Islet precursor cell (in vitro differentiated cells): Measurements from ENCODE around the gene MET.

Experiments
- DNase-seq: peaks from one replicate; pipeline ENCODE4 v3.0.0-alpha.2; 2018

Gene MET

DNA sequence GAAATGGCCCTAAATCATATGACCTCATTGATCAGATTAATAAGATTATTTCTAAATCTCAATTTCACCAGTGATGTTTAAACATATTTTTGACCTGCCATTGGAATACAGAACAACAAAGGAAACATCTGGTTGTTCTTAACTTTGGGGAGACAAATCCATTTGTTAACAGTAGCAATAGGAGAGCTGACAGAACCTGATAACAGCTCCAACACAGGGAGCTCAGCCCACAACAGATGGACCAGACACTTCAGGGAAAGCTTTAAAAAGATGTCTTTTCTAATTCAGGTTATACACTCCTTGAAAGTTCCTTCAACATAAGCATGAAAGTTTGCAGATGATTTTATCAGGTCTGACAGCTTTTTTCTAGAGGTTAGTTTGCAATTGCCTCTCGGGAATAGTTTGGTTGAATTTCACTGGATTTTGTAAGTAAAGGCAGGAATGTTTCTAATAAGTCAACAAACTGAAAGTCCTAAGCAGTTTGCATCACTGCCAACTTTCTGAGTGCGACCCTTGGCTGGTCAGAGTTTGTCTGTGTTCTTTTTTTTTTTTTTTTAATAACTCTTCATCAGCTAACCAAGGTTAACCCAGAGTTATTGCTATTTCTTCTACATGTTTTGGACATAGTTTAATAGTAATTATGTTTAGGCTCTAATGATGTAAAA is 6.5 kb upstream of the MET start:
- no peak for DNase-seq

DNA sequence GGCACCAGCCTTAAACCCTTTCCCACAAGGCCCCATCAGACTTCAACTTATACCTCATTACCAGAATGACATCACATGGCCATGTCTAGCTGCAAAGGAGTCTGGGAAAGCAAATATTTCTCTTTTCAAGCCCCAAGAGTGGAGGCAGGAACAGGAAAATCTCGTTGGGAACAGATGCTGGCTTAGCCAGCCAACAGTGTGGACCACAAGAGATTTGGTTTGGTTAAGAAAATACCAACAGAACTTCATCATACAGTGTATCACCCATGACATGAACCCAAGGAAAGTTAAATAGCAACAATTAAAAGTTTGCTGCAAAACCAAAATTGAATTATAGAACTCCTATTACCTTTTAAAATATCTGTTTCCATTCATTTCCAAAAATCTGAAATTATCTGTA is 2.2 kb upstream of the MET start:
- DNase-seq, result no peak

GRCh38 chr7:116670409-116671015 is 1.5 kb upstream of the MET start:
- DNase-seq, result no peak

- DNase-seq, result no peak
Measured at GRCh38 chr7:116671111-116671510, 885 bp upstream of the MET start.

GRCh38 chr7:116672596-116673456 is 830 bp downstream of the MET start:
- DNase-seq, result peak; percentile 59

DNA sequence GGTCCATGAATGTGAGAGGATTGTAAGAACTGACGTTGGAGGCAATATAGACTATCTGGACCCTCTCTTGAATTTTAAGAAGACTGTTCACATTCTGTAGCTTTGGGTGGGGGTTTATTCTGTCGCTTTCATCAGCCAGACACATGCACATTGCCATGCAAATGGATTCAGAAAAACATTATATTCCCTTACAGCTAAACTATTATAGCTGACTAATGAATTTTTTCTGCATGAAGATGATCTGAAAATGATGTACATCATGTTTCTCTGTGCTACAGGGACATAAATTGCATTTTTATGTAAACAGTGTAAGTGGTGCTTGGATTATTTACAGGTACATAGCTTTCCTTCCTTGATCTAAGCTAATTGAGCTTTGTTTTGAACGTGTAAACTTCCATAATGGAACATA is 1.5 kb downstream of the MET start:
- no peak for DNase-seq

GRCh38 chr7:116674508-116675173 is 2.6 kb downstream of the MET start:
- DNase-seq, result no peak

DNA sequence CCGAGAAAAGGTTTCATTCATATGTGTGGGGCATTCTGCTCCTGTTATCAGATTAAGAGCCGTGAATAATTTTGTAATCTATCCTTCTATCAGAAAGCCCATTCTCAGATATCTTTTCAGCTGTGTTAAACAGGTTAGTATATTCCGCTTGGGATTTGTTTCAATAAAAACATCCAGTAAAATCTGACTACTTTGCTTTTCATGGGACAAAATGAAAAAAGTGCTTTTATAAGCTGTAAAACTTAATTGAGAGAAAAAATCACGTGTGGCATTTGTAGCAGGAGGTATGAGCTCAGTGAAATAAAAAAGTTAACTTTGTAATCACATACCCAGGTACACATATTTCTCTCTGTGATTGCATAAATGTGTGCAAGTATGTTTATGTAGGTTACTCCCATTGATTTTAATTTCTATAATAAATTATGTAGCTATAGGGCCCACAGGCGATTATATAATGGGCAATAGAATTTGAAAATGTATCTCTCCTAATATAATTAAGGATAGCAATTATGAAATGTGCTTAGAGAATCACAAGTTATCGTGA is 3.9 kb downstream of the MET start:
- DNase-seq, result no peak

DNA sequence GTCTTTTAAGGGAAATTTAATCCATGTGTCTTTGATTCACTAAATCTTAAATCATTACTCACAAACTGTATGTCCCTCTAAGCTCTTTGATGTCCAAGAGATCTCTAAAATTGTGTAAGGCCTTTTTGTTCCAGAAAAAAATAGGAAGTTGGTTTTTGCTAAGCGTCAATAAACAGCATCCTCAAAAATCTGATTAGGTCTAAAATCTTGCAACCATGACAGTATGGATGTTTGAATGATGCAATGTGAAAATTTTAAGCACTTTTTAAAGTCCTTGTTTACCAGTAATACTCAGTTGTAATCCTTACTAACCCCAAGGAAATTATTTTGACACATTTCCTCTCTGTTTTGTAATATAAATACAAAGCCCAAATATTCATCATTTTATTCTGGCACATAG is 6.8 kb downstream of the MET start:
- DNase-seq, result no peak

DNA sequence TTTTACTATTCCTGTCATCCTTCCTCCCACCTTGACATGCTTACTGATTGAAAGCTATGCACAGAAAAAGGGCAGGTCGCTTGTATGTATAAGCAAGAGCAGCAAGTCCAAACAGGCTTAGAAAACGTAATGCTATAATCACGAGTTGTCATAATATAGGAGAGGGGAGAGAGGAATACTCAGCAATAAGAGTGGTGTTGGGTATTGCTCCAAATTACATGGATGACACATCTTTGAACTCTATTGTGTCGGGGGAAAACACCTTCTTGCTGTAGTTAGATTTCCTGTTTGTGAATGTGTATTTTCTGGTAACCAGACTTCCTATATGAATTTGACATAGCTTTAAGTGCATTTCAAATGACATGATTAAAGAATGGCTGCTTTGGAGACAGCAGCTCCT is 7.5 kb downstream of the MET start:
- DNase-seq, result no peak

DNA sequence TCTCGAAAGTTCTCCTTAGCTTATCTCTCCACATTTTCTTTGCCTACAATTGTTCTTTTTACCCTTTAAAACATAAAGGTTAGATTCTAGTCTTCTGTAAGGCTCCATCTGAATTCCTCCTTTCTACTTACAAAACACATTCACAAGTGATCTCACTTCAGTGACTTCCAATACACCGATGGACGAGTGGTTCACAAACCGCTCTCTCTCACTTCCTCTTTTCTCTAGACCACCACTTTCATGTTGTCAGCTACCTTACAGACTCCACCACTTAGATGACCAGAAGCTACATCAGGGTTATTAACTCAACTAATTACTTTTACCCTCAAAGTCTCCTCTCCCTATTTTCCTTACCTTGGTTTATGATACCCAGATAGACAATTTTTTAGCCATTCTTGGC is 11.8 kb downstream of the MET start:
- DNase-seq, result no peak

- no peak for DNase-seq
Measured at GRCh38 chr7:116686033-116686432, 14.0 kb downstream of the MET start.

GRCh38 chr7:116686812-116687419 is 14.9 kb downstream of the MET start:
- no peak for DNase-seq

DNA sequence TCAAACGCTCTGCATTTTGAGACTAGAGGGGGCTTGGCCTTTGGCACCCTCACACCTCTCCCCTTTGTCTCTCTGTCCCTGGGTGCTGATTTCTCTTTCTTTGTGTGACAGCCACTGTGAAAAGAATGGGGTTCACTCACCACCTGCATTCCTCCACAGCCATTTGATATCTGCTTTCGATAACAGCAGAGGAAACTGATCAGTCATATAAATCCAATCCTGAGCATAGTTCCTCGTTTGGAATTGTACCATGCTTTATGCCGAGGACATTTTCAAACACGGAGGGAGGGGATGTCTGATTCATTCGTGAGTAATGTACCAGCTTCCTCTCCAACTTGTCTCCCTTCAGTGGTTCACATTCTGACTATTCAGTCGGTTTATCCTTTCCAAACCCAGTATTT is 15.8 kb downstream of the MET start:
- DNase-seq, result no peak

- no peak for DNase-seq
Measured at GRCh38 chr7:116689790-116690259, 17.8 kb downstream of the MET start.

DNA sequence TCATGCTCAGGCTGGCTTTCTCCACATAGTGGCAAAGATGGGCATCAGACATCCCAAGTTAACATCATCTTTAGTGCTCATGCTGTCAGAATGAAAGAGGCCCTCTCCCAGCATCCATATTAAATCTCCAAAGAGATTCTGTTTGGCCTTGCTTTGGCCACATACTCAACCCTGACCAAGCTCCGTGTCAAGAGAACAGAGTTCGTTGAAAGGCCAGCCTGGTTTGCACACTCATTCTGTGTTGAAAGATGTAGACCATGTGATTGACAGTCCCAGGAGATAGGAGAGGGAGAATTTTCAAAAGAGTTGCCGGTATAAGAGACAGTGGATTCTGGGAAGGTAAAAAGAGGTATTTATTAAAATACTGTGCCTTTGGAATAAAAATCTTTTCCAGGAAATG is 19.7 kb downstream of the MET start:
- no peak for DNase-seq

DNA sequence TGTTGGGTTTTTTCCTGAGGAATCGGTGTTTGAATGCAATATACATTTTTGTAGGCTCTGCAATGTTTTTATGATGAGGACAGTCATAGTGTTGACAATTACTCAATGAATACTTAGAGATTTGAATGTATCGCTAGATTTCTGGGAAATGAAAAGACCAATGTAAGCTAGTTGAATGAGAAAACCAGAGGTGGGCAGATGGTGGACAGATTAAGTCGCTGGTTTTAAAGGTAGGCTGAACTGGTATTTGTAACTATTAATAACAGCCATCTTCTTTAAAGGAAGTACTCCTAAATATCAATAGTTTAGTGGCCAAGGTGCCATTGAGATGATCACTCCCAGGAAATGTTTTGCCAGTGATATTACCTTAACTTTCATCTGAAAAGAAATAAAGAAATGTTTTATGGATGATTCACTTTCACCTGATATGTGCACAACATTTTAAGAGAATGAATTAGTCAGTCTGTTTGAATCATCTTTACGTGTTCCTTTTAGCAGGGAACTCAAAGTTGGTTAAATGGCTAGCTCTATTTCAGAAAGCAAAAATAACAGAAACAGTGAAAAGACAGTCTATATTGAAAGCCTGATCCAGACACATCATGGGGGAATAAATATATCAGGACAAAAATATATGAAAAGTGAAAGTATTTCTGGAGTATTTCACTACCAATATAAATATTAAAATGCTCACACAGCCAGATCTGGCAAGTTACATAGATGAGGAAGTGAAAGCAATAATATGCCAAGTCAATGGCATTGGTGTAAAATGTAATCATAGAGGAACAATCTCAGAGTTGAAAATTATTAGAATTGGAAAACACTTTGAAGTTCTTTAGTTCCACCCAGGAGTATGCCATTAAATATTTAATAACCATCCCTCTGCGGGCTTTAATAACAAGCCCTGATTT is 20.7 kb downstream of the MET start:
- no peak for DNase-seq

DNA sequence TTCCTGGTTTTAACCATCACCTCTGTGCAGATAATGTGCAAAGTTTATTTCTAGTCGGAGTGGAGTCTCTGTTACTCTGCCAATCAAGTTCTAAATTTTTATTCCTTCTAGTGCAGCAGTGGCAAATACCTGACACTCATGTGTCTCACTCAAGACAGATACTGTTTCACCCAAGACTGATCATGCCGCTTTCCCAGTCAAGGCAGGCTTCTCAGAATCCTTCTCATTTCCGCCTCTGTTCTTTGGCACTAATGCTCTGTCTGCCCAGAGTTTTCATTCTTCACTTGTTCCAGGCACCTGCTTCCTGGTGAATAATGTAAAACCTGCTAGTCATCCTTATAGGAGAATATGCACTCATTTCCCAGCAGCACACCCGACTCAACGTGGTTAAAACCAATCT is 24.7 kb downstream of the MET start:
- no peak for DNase-seq

GRCh38 chr7:116697152-116697551 is 25.2 kb downstream of the MET start:
- no peak for DNase-seq

- DNase-seq, result no peak
Measured at GRCh38 chr7:116697761-116698160, 25.8 kb downstream of the MET start.

DNA sequence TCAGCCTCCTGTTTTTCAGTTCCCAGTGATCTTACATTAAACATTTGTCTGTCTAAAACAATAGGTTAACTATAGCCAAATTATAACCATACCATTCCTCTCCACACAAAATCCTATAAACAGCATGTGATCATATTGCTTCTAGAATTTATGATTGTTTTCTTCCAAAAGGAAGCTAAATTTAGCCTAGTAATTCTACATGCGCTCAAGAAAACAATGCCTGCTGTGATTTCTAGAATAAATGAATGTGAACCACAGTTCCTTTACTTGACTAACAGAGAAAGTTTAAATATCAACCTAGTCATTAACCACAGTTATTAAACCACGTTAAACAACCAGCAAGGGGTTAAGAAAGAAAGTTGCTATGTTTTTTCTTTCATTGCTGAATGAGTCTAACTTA is 26.4 kb downstream of the MET start:
- DNase-seq, result no peak
